ENCODE measurements around the gene NCOA7. TPM values are rescaled to one million over a fixed set of nuclear protein-coding genes. Genes with fewer than 3 reads are reported as not detected.
"Not testable (repeated sequence)": the region's sequence is repeated elsewhere in the genome, so short reads cannot be mapped to it uniquely, and the experiment has no call there.

NCOA7 gene
- polyA plus RNA-seq, 4 donors: 33.7 to 54.6 (median 39.2) TPM

DNA sequence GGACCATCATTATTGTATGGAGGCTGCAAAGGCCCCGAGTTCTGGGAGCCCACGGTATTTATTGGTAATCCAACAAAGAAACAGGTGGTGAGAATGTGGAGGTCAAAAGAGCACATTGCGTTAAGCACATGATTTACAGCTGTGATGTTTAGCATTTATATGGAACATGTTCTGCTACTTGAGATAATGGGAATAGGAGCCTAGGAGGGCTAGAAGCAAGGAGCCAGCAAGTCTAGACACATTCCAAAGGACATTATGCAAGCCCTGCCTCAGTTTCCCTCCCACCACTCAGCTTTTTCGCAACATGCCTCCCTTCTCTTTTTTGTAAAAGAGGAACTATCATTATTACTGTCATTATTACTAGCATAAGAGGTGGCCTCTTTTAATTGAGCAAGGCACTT is 120.3 kb downstream of the NCOA7 start:
- DNase-seq (ENCODE audit: low read depth in 4 of 4, low spot score in 3 of 4): not testable (repeated sequence)

- not testable (repeated sequence) for DNase-seq (ENCODE audit: low read depth in 4 of 4, low spot score in 3 of 4)
Measured at GRCh38 chr6:125912430-125912829, 121.7 kb downstream of the NCOA7 start.

DNA sequence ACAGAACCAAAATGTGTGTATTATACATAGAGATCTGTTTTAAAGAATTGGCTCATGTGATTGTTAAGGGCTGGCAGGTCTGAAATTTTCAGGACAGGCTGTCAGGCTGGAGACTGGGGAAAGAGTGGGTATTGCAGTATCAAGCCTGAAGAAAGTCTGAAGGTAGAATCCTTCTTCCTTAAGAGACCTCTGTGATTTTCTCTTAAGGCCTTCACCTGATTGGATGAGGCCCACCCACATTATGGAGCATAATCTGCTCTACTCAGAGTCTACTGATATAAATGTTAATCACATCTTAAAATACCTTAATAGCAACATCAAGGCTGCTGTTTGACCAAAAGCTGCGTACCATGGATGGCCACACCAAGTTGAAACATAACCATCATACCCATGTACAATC is 122.4 kb downstream of the NCOA7 start:
- no peak for DNase-seq (ENCODE audit: low read depth in 4 of 4, low spot score in 3 of 4)

DNA sequence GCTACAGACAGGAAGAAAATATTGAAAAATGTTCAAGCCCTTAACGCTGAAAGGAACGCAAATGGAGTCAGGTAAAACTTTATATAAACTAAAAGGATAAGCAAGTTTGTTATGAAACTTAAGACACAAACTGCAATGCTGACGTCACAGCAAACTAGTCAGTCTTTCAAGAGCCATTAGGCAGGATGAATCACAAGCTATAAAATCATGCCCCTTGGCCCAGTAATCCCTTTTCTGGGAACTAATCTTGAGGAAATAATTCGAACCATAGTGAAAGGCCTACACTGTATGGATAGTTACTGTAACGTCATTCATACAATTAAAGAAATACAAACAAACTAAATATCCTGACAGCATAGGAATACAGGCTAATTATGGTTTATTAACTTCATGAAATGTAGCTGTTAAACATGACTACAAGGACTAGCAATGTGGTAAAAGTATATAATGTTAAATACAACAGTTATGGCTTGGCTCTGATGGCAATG is 123.1 kb downstream of the NCOA7 start:
- no peak for DNase-seq (ENCODE audit: low read depth in 4 of 4, low spot score in 3 of 4)

- DNase-seq (ENCODE audit: low read depth in 4 of 4, low spot score in 3 of 4): no peak
Measured at GRCh38 chr6:125918230-125918629, 127.5 kb downstream of the NCOA7 start.

DNA sequence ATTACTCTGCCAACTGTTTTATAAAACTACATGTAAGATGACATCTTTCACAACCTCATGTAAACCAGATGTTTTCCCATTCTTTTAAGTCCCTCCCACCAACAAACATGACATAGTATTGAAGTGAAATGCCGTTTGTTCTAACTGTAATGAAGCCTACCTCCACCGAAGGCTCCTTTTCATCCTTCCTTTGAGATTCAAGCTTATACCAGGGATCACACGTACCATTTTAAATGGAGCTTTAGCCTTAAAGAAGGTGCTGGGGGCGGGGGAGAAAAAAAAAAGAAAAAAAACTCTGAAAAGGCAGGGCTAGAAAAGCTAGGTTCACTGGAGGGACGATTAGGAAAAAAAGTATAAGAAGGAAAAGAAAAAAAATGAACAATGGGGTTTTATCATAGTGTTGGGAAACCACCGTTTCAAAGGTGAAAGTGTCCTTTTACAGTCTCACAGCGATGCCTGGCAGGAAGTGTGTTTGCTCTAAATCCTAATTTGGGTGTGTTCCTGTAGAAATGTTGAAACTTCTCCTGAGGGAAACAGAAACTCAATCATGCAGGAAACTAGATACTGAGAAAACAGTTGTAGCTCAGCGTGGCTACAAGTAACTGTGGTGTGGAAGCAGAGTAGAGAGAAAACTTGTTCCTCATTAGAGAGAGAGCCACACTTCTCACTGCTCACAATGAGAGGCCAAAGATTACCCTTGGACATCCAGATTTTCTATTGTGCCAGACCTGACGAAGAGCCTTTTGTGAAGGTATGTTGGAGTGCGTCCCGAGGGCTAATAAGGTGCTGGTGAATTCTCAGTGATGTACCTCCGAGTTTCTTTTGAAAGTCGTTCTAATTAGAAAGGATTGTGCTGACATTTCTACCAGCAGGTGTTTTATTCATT is 128.2 kb downstream of the NCOA7 start:
- DNase-seq (ENCODE audit: low read depth in 4 of 4, low spot score in 3 of 4): peak in 3 of 4 donors; percentile 36 to 71 (median 67)

- DNase-seq (ENCODE audit: low read depth in 4 of 4, low spot score in 3 of 4): no peak
Measured at GRCh38 chr6:125919618-125920017, 128.9 kb downstream of the NCOA7 start.

GRCh38 chr6:125922322-125922860 is 131.6 kb downstream of the NCOA7 start:
- DNase-seq (ENCODE audit: low read depth in 4 of 4, low spot score in 3 of 4): no peak

DNA sequence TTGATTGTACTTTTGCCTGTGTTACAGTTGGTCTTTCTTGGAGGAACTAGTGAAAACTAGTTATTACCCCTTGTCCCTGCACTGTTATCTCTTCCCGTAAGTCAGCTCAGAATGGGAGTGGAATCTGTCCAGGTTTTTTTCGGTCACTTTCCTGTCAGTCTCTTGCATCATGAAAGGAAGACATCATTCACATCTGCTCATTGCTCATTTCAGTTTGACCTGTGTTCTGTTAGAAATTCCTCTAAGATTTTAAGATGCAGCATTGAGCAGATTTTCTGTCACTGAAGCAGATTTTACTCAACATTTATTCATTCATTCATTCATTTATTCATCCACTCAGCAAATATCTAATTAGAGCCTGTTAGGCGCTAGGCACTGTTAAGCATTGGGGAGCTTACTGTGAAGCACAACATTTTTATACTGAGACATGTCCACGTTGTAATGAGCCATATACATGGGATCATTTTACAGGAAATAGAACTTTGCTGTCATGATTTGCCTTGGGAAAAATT is 132.7 kb downstream of the NCOA7 start:
- DNase-seq (ENCODE audit: low read depth in 4 of 4, low spot score in 3 of 4): no peak

DNA sequence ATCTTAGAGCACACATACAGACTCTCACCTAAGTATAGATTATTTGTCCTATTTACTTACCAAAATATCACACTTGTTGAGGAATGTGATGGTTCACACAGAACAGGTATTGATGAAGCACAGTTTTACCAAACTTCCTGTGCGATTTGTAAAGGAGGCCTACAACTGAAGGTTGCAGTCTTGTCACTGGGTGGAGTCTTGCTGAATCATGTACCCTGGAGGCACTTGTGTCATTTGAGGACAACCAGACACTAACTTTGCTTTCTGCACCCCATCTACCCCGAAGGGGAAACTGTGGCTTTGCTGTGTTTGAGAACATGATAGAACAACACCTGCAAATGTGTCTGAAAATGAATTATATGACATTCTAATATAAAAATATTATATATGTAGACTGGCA is 133.4 kb downstream of the NCOA7 start:
- DNase-seq (ENCODE audit: low read depth in 4 of 4, low spot score in 3 of 4): no peak

DNA sequence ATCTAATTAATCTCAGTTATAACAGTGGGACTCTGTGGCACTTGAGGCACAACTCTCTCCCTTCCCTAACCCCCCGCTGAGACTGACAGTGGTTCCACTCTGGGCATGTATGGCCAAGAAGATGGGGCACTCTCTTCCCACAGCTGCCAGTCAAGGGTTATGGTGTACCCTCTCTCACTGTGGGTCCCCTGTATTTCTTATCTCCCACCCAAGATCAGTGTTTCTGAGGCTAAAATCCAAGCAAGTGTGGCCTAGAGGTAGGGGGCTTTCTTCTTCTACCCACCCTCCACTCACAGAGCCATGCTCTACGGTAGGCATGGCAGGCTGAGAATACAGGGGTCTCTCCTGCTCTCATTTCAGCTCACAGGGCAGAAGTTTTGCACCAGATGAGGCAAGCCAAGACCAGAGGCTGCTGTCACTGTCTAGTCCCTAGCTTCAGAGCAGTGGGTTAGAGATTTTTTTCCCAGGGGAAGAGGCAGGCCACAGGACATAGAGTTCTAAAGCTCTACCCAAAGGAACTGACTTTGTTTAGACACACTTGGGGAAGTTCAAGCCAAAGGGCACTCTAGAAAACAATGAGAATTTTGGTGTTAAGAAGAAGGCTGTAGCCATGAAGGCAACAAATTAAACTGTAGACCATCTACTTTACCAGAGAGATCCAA is 134.1 kb downstream of the NCOA7 start:
- no peak for DNase-seq (ENCODE audit: low read depth in 4 of 4, low spot score in 3 of 4)

GRCh38 chr6:125926711-125927110 is 136.0 kb downstream of the NCOA7 start:
- no peak for DNase-seq (ENCODE audit: low read depth in 4 of 4, low spot score in 3 of 4)

DNA sequence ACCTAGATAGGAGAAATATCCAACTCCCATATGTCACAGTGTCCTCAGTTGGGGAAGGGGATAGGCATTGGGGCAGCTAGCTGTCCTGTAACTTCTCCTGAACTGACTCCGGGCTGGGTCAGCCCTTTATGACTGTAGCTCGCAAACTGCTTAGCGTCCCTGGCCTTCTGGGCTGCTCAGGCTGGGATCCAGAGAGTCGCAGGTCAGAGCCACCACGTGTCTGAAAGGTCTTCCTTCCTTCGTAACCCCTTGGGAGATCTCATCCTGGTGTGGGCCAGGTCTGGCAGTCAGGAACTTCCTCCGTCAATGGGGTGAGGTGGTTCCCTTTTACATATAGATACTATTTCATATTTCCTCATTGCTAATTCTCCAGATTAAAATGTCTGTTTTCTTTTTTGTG is 137.0 kb downstream of the NCOA7 start:
- no peak for DNase-seq (ENCODE audit: low read depth in 4 of 4, low spot score in 3 of 4)

GRCh38 chr6:125930765-125931418 is 140.1 kb downstream of the NCOA7 start:
- DNase-seq (ENCODE audit: low read depth in 4 of 4, low spot score in 3 of 4): no peak

- no peak for DNase-seq (ENCODE audit: low read depth in 4 of 4, low spot score in 3 of 4)
Measured at GRCh38 chr6:125931733-125932450, 141.1 kb downstream of the NCOA7 start.

DNA sequence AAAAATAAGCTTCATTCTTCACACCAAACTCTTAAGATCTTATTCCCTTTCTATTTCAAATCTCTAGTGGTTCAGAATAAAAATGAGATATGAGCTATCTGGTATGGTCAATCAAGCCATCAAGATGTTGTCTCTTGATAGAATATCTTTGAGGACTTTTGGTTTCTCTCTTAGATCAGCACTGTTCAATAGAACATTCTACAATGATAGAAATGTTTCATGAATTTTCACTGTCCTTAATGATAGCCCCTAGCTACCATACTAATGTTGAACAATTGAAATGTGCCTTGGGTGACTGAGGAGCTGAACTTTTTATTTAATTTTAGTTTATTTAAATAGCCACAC is 141.7 kb downstream of the NCOA7 start:
- DNase-seq (ENCODE audit: low read depth in 4 of 4, low spot score in 3 of 4): no peak

DNA sequence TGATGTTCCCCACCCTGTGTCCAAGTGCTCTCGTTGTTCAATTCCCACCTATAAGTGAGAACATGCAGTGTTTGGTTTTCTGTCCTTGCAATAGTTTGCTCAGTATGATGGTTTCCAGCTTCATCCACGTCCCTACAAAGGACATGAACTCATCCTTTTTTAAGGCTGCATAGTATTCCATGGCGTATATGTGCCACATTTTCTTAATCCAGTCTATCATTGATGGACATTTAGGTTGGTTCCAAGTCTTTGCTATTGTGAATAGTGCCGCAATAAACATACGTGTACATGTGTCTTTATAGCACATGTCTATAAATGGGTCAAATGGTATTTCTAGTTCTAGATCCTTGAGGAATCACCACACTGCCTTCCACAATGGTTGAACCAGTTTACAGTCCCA is 144.8 kb downstream of the NCOA7 start:
- not testable (repeated sequence) for DNase-seq (ENCODE audit: low read depth in 4 of 4, low spot score in 3 of 4)

DNA sequence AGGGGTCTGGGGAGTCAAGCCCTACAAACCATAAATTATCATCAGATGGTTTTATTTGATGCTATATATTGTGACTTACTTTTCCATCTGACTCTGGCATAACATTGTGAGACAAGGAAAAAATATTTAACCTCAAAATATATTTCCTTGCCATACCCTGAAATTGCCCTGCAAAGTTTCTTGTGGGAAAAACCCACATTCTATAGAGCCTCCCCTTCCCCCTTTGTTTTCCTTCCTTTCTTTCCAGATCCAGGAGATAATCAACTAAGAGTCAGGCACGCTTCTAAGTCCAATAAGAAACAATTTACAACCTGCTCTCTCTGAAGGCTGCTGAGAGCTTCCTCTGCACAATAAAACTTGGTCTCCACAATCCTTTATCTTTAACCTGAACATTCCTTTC is 148.3 kb downstream of the NCOA7 start:
- DNase-seq (ENCODE audit: low read depth in 4 of 4, low spot score in 3 of 4): no peak

- no peak for DNase-seq (ENCODE audit: low read depth in 4 of 4, low spot score in 3 of 4)
Measured at GRCh38 chr6:125939791-125940190, 149.0 kb downstream of the NCOA7 start.

Measured in left renal pelvis (tissue), 4 donors.